ENCODE measurements around the gene ELK4.

Gene ELK4

DNA sequence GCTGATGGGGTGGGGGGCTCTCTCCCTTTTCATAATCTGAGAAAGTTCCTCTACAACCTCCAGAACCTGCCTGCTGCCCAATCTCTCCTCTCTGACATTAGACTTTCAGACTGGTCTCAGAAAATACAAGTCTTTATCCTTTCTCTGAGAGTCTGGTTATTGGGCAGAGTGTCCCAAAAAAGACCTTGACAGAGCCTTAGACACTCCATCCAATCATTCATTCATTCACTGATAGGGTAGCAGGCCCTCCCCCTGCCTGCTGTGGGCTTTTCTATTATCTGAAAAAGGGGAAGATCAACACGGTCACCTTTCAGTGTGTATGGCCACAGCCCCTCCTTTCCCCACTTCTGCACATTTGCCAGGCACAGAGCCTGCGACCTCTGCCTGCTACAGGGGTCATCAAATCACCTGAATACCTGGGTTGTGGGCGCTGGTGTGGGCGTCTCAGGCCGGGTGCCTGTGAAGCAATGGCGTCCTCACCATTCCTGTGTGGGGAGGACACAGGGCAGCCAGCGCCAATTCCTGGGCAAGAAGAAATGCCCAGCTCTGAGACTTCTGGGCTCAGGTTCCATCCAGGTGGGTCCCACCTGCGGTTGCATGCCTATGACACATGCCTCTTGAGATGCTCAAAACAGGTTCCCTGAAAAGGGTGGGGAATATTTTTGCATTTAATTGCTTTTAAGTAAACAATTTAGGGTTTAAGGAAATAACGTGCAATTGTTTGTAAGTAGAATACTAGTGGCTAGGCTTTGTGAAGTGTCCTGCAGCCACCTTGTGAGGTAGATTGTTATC lies 52.8 kb downstream of the ELK4 start:
- no peak for FAIRE-seq

DNA sequence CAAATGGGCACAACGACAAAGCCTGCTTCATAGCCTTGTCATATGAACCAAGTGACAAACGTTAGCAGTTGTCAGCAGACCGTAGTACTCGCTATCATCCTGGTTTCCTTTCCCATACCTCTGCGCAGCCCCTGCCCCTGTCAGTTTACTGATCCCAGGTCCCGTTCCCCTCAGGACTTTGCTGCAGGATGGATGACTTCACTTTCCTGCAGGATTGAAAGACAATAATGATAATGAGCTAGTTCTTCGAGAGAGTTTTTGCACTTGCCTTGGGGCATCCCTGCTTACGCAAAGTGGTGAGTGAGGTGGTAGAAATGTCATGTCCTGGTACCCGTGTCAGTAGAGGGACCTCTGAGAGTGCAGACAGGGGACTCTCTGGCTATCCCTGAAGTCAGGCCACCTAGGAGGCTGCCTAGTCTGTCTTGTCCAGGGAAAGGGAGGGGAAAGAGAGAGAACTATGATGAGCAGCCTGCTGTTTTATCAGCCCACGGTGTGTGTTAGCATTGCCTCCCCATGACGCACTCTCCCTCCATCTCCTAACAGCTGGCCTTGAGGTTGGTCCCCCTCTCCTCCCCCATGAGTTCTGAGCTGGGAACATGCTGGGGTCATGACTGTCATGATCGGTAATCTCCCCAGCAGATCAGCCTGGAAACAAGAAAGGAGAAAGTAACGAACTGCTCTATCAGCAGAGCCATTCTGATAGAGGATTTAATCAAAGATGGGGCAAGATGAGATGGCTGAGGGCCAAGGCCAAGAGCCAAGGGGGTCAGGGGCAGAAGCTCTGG lies 53.7 kb downstream of the ELK4 start:
- no peak for FAIRE-seq

DNA sequence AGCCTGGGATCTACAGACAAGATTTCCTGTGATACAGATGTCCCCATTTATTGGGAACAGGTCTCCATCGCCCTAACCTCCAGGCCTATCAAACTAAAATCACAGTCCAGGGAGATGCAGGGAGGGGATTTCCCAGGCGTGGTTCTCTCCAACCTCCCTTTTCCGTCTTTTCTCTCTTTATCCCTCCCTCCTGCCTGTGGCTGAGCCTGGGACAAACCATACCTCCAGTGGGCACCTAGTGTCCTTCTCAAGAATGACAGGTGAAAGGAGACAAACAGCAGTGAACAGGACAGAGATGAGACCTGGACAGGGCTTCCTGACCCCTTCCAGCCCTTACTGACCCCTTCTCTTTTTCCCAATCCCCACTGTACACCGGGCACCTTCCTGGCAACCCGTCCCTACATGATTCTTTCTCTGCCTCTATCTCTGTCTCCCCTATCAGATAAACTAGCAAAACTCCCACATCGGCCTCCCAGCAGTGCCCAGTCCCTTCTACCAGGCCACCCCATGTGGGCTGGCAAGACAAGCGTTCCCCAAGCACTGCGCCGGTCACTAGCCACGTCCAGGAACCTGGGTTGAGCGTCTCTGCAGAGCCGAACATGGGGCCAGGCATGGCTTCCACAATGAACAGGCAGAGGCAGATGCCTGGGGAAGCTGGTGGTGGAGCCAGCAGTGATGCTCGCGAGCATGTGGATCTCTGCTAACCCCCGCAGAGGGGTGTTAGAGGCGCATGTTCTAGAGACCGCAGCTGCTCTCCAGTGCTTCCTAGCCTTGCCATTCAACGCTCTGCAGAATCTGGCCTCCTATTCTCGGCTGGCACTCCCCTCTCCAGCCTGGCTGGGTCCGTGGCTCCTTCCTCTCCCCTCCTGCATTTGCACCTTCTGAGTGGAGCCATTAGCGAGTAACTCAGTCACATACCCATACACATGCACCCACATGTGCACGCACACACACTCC lies 54.7 kb downstream of the ELK4 start:
- FAIRE-seq: no peak

DNA sequence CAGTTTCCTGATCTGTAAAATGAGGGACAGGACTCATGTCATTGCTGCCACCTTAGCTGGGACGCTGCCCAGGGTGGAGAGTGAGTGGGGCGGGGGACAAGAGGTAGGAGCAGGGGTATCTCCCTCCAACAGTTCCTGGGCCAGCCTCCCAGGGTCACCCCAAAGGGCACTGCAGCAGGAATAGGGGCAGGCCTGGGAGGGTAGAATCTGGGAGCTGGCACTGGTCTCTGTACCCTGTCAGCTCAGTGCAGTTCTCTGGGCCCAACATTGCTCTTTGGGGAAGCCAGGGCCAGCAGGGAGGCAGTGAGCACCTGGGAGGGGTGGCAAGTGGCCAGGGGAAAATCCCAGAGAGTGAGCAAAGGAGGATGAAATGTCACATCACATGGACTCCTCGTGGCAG lies 55.8 kb downstream of the ELK4 start:
- FAIRE-seq: no peak

DNA sequence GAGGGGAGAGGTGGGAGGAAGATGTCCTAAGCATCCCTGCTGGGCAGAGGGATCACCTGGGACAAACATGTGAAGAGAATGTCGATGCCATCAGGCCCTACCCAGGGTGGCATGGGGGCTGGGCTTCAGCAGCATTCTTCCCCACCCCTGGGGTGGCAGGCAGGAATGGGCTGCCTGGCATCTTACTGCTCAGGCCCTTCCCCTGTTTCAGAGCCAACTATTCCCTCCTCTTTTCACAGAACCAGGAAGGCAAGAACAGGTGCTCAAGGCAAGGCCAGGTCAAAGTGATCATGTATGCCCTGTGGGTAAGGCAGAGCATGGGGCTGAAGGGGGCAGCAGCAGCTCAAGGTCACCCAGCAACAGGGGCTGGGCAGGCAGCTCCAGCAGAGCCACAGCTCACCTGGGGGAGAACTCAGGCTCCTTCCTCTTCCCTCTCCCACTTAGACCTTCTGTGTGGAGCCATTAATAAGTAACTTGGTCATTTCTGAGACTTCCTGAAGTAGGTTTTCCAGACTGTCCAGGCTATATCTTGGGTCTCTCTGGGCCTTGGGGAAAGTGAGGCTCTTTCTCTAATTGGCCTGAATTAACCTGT lies 56.4 kb downstream of the ELK4 start:
- no peak for FAIRE-seq

DNA sequence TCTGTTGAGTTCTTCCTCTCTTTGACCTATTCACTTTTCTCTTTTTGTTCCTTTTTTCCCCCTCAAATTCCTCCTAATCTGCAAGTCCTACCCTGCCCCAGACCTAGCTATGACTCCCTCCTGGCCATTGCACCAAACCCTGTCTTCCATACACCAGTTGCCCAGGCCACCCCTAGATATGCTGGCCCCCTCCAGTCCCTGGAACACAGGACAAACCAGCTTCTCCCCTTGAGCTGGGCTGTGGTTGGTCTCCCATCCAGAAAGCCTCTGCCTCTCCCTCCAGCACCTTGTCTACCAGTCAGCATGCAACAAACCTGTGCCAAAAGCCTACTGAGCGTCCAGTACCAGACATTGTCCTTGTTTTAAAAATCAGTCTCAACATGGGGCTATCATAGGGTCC lies 59.4 kb downstream of the ELK4 start:
- FAIRE-seq: no peak

DNA sequence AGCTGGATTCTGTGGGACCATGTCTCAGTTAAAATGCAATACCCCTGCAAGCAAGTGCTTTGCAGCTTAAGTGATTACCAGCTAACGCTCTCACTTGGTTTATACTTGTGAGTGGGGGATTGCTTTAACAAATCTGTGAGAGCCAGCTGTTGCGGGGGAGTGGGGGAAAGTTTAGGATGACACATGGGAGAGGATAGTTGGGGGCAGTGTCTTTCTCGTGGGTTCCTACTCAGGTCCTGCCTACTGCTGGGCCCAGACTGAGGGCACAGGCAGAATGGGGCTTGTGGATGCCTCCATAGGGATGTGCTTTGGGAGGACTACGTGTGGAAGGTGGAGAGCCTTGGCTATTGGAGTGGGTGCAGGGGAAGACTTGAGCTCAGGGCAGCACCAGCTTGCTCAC lies 60.1 kb downstream of the ELK4 start:
- FAIRE-seq: no peak

DNA sequence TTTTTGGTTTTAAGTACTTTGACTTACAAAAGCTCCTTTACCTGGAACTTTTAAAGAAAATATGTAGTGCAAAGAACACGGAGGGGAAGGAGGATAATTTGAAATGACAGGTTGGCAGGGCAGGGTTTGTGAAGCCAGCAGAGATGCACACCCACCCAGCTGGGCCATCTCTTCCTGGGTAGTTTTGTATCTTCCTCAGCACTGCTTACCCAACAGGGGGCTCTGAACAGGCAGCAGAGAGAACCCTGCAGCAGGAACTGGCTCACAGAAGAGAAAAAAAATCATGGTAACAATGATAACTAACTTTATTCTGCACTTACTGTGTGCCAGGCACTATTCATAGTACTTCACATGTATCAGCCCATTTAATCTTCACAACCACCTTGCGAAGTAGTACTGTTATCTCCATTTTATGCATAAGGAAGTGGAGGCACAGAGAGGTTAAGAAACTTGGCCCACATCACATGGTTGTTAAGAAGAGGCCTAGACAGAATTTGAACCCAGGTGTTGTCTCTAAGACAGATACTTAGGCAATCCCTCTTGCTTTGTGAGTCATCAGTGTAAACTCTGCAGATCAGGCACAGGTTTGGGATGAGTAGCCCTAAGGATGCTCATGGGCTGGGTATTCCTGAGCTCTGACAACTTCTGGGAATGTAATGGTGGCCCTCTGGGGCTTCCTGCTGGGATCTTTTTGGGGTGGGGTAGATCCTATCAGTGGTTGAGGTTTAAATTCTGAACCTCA lies 60.8 kb downstream of the ELK4 start:
- no peak for FAIRE-seq

DNA sequence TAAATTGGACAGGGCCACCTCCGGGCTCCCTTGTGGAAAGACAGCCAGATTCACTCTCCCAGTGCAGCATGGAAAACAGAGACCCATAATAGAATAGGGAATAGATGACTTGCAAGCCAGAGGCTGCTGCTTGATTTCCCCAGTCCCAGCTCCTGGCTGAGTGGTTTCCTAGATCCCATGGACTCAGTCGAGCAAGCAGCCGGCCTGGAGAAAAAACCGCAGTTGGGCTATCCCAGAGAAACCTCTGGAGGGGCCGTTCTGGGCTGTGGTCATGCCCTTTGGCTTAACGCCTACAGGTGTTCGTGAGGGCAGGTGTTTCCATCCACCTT lies 61.7 kb downstream of the ELK4 start:
- no peak for FAIRE-seq

DNA sequence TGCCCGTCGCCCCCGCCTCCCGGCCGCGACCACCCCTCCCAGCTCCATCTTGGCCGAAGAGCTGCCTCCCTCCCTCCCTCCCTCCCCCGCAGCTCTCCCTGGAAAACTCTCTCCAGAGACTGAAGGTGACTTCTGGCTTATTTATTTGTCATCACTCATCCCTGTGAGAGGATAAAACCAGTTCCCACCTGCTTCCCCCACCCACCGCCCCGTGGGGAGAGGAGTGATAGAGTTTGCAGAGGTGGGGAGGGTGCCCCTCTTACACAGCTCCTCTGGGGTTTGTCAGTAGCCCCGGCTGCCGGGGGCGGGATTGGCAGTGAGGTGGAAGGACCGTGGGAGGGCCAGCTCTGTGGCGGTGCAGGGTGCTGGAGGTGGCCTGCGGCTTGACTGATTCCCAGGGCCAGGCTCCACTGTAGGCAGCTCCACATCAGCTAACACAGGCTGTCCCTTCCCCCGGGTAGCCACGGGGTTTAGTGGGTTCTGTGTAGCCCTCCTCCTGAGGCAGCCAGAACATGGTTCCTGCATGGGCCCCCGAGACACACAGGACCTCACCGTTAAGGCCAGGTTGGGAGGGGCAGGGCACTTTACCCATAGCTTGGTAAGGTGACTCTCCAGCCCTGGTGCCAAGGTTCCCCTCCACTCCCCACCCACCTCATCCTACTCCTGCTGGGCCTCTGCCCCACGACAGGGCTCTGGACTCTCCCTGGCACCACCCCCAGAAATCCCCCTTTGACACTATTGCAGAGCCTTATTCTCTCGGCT lies 62.2 kb downstream of the ELK4 start:
- no peak for FAIRE-seq

DNA sequence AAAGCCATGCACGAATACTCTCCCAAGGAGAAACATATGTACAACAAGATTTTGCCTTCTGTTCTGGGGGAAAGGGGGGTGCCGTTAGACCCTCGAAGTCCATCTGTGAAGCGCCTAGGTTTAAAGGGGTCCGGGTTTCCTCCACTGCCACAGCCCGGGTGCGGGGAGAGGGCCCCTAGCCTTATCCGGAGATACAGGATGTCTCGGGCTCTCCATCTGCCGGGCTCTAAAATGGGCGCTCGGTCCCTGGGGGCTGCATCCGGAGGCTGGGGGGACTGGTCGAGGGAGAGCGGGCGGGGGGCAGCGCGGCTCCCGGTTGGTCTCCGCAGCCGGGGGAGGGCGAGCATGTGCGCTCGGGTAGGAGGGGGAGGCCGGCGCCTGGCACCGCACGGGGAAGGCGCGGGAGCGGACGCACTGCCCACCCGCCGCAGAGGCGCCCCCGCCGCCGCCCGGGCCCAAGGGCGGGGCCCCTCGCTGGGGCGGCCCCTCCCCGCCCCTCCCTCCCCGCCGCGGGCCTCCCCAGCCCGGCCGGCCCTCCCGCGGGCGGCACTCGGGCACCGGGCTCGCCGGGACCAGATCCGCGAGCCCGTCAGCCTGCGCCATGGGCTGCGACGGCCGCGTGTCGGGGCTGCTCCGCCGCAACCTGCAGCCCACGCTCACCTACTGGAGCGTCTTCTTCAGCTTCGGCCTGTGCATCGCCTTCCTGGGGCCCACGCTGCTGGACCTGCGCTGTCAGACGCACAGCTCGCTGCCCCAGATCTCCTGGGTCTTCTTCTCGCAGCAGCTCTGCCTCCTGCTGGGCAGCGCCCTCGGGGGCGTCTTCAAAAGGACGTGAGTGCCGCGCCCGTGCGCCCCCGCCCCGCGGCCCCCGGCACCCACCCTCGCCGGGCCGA lies 63.1 kb downstream of the ELK4 start:
- FAIRE-seq: no peak

DNA sequence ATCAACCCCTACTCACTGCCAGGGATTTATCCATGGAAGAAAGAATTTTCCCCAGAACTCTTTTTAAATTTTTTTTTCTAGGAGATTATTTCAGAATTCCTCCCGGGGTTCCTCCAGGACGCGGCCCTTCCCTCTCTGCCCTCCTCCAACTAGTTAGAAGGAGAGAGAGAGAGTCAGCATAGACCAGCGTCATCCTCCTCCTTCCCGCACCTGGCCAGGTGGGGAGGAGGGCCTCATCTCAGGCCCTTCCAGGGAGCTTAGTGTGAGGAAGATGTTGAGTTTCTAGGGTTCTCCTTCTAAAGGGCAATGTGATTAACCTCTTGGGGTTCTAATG lies 63.7 kb downstream of the ELK4 start:
- no peak for FAIRE-seq

DNA sequence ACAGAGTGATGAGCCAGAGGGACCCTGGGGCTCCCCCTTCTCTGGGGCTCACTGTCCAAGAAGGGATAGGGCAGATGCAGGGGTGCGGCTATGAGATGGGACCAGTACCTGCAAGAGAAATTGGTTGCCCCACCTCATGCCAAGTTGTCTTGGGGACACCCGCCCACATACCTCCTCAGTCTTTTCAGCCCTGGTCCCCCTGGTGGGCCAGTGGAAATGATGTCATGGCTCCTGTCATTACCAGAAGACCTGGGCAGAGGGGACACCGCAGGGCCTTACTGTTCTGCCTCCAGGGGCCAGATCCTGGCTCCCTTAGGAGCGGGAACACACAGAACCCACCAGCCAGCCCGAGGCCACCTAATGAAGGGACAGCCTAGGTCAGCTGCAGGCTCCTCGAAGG lies 64.1 kb downstream of the ELK4 start:
- FAIRE-seq: no peak

DNA sequence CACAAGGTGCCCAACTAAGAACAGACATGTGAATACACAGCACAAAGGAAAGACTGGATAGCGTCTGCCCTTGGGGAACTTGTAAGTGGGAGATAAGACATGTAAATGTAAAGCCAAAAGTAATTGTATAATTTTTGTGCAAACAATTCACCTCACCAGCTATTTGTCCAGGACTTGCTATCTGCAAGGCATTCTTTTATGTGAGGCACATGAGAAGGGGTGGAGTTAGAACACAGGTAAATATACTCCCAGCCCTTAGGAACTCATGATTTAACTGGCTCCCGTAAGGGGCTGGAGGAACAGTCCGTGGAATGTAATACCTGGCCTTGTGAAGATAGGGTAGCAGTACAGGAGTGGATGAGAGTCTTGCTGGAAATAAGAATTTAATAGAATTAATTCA lies 66.0 kb downstream of the ELK4 start:
- no peak for FAIRE-seq

DNA sequence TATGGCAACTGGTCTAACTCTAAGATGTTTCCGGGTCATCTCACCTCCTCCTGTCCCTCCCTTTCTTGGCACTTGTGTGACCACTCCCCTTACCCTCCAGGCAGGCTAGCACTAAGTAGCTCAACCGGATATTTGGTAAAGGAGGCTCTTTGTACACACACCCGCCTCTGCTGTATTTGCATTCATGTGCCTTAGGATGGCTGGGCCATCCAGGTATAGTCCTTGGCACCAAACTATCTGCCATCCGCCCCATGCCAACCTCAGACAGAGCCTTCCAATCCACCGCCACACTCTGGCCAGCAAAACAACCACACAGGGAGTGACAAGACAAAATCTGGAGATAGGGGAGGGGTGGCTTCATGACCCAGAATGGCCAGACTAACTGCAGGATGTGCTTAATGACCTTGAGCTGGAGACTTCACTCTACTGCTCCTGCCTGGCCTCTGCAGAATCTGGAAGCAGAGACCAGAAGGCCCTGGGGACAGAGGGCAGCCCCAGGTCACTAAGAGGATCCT lies 67.8 kb downstream of the ELK4 start:
- no peak for FAIRE-seq

DNA sequence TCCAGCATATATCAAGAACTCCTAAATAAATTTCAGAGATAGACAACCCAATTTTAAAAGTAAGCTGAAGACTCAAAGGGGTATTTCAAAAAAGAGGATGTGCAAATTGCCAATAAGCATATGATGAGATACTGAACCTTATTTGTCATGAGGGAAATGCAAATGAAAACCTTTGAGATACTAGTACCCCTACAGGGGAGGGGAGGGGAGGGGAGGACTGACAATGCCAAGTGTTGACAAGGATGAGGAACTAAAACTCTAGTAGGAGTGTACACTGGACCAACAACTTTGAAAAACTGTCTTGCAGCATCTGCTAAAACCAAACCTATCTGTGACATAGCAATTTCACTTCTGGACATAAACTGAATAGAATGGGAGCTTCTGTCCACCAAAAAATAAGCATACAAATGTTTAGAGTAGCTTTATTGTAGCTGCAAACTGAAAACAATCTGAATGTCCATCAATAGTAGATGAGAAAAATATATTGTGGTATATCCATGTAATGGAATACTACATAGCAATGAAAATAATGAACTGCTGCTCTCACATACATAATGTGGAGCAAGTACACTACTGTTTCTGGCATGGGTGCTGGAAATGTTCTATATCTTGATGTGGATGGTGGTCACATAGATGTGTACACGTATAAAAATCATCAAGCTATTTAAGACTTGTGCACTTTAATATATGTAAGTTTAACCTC lies 70.2 kb downstream of the ELK4 start:
- no peak for FAIRE-seq

Data from islet of Langerhans (tissue), 1 donor.